Measurements from ENCODE around the gene C1orf115.

DNA sequence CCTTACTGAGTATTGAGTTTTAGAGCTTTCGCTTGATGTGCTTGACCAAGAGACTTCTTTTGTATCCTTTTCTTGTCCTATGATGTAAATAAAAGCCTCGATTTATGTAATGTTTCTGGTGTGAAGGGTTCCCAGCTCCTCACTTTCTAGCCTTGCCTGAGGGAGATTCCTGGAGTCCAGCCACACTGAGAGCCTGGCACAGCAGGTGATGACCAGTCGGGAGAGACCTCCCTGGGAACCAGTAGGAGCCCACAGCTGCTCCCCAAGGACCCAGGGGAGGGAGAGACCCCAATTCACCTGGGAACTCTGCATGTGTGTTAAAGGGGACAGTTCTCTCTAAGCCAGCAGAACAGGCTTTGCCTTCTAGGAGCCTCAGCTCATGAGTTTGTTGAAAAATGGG, 8.9 kb downstream of the C1orf115 start:
- TF ChIP-seq POLR2AphosphoS5 (IDR thresholded peaks at IDR 0.05): no peak
- no peak for TF ChIP-seq CTCF (IDR thresholded peaks at IDR 0.05)
- no peak for TF ChIP-seq POLR2A (IDR thresholded peaks at IDR 0.05; ENCODE audit: low read depth)
- no peak for TF ChIP-seq EP300 (IDR thresholded peaks at IDR 0.05)

All from esophagus muscularis mucosa (tissue), 4 donors.